Measurements from ENCODE around the gene C1QB. TPM values are rescaled to one million over a fixed set of nuclear protein-coding genes. Genes with fewer than 3 reads are reported as not detected.

C1QB gene
- total RNA-seq, 1 donor from 2014 or later = 14.1 TPM

GRCh38 chr1:22635436-22635835 lies 17.6 kb upstream of the C1QB start:
- DNase-seq = no peak

- no peak for DNase-seq
Measured at GRCh38 chr1:22636353-22636752, 16.7 kb upstream of the C1QB start, which contains the start of gene C1QA. C1QA (plus strand) TSS chr1:22636628; CDS start chr1:22637617, 989 bp downstream.

GRCh38 chr1:22636927-22637326 lies 16.1 kb upstream of the C1QB start:
- DNase-seq = no peak

GRCh38 chr1:22637907-22638445 lies 15.1 kb upstream of the C1QB start:
- DNase-seq = no peak

- no peak for DNase-seq
Measured at GRCh38 chr1:22638476-22639234, 14.4 kb upstream of the C1QB start.

- DNase-seq = no peak
Measured at GRCh38 chr1:22639286-22639685, 13.8 kb upstream of the C1QB start.

- DNase-seq = no peak
Measured at GRCh38 chr1:22641247-22641646, 11.8 kb upstream of the C1QB start.

- DNase-seq = peak; percentile 15
Measured at GRCh38 chr1:22641906-22642636, 11.0 kb upstream of the C1QB start.

- DNase-seq = no peak
Measured at GRCh38 chr1:22643381-22643780, 9.7 kb upstream of the C1QB start, which contains the start of gene C1QC. C1QC (plus strand) TSS chr1:22643633; CDS start chr1:22644024, 391 bp downstream.

- DNase-seq = no peak
Measured at GRCh38 chr1:22643928-22644327, 9.1 kb upstream of the C1QB start.

- DNase-seq = no peak
Measured at GRCh38 chr1:22645931-22646330, 7.1 kb upstream of the C1QB start.

GRCh38 chr1:22646384-22646783 lies 6.7 kb upstream of the C1QB start:
- DNase-seq = no peak

GRCh38 chr1:22650089-22650693 lies 2.8 kb upstream of the C1QB start:
- DNase-seq = no peak

GRCh38 chr1:22651941-22652856 lies 837 bp upstream of the C1QB start:
- no peak for DNase-seq

GRCh38 chr1:22654692-22655091 lies 1.7 kb downstream of the C1QB start:
- no peak for DNase-seq

- DNase-seq = no peak
Measured at GRCh38 chr1:22658385-22659163, 5.5 kb downstream of the C1QB start.

GRCh38 chr1:22660716-22661241 lies 7.7 kb downstream of the C1QB start:
- DNase-seq = no peak

- DNase-seq = no peak
Measured at GRCh38 chr1:22661880-22662279, 8.8 kb downstream of the C1QB start.

- DNase-seq = no peak
Measured at GRCh38 chr1:22662318-22662717, 9.3 kb downstream of the C1QB start.

- no peak for DNase-seq
Measured at GRCh38 chr1:22662986-22663408, 10.0 kb downstream of the C1QB start.

- DNase-seq = no peak
Measured at GRCh38 chr1:22665752-22666151, 12.7 kb downstream of the C1QB start.
